ENCODE measurements around the gene CFAP73.

GRCh38 chr12:113120670-113121370 lies 28.7 kb upstream of the CFAP73 start:
- TF ChIP-seq, protein P1, sequence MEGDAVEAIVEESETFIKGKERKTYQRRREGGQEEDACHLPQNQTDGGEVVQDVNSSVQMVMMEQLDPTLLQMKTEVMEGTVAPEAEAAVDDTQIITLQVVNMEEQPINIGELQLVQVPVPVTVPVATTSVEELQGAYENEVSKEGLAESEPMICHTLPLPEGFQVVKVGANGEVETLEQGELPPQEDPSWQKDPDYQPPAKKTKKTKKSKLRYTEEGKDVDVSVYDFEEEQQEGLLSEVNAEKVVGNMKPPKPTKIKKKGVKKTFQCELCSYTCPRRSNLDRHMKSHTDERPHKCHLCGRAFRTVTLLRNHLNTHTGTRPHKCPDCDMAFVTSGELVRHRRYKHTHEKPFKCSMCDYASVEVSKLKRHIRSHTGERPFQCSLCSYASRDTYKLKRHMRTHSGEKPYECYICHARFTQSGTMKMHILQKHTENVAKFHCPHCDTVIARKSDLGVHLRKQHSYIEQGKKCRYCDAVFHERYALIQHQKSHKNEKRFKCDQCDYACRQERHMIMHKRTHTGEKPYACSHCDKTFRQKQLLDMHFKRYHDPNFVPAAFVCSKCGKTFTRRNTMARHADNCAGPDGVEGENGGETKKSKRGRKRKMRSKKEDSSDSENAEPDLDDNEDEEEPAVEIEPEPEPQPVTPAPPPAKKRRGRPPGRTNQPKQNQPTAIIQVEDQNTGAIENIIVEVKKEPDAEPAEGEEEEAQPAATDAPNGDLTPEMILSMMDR (IDR thresholded peaks at IDR 0.05) = no peak
- TF ChIP-seq POLR2A (IDR thresholded peaks at IDR 0.05) = no peak

All from right lobe of liver (tissue), 4 donors.